Measurements from ENCODE around the gene GLIPR1.
"Not testable (repeated sequence)": the region's sequence is repeated elsewhere in the genome, so short reads cannot be mapped to it uniquely, and the experiment has no call there.

GLIPR1 gene

GRCh38 chr12:75480469-75480949, at the start of gene GLIPR1:
TSS of gene GLIPR1 (plus strand) at chr12:75480755. CDS start at chr12:75480881, 126 bp downstream.
- DNase-seq (ENCODE audit: low spot score): peak; percentile 76

DNA sequence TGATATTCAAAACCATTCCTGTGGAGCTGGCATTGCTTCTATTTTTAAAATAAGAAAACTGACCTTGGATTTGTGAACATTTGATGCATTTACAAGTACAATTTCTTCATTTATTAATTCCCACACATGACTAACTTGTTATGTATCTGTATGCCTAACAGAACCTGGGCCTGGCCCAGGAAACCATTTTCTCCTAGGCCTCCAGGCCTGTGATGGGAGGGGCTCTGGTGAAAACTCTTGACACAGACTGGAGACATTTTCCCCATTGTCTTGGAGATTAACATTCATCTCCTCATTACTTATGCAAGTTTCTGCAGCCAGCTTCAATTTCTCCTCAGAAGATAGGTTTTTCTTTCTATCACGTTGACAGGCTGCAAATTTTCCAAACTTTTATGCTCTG, 47.6 kb upstream of the GLIPR1 start:
- no peak for DNase-seq (ENCODE audit: low spot score)

DNA sequence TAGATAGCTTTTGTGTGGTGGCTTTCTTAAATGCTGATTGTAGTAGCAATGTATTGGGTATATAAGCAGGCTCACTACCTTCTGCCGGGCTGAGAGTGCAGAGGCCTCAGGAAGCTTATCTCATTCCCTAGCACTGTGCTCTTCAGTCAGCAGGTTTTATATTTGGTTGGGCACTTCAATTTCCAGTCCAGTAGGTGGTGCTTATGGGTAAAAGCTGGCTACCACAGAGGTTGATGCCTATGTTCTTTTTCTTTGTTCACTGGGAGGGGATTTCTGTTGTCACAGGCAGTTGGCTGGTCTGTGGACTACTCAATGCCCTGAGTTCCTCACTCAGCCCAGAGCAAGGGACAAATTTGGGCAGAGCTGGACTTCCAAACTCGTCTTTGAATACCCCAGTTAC, 43.0 kb upstream of the GLIPR1 start:
- no peak for DNase-seq (ENCODE audit: low spot score)

DNA sequence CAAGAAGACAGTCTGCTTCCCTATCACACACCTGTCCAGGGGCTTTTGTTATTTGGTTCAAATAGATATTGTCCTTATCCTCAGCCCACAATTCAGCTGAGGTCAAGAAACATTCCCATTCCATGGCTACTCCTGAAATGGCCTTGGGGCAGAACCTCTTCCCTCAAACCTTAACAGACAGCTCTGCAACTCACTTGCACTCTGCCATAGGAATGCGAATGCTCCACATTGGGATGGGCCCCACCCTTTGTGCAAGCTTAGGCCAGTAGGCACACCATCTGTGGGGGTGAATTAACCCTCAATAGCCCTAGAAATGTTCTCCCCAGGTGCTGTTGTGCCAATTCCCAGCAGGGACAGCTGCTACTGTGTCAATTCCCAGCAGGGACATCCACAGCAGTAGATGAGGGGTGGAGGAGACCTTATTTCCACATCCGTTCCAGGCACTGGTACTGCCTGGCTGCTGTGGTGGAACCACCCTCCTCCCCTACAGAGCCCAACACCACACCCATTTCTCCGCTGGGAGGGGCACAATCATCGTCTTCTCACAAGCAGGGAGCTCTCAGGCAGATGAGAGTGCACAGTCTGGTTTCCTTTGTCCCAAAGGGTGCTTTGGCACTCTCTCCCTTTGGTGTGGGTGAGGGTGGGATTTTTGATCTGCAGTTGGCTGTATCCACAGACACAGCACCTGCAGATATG, 42.3 kb upstream of the GLIPR1 start:
- no peak for DNase-seq (ENCODE audit: low spot score)

- no peak for DNase-seq (ENCODE audit: low spot score)
Observed at GRCh38 chr12:75439048-75439447, 41.5 kb upstream of the GLIPR1 start.

- no peak for DNase-seq (ENCODE audit: low spot score)
Observed at GRCh38 chr12:75439930-75440329, 40.6 kb upstream of the GLIPR1 start.

DNA sequence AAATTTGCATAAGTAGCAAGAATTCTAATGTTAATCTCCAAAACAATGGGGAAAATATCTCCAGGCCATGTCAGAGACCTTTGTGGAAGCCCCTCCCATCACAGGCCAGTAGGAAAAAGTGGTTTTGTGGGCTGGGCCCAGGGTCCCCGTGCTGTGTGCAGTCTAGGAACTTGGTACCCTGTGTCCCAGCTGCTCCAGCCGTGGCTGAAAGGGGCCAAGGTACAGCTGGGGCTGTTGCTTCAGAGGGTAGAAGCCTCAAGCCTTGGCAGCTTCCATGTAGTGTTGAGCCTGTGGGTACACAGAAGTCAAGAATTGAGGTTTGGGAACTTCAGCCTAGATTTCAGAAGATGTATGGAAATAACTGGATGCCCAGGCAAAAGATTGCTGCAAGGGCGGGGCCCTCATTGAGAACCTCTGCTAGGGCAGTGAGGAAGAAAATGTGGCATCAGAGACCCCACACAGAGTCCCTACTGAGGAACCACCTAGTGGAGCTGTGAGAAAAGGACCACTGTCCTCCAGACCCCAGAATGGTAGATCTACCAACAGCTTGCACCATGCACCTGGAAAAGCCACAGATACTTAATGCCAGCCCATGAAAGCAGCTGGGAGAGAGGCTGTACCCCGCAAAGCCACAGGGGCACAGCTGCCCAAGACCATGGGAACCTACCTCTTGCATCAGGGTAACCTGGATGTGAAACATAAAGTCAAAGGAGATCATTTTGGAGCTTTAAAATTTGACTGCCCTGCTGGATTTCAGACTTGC, 38.7 kb upstream of the GLIPR1 start:
- DNase-seq (ENCODE audit: low spot score): not testable (repeated sequence)

DNA sequence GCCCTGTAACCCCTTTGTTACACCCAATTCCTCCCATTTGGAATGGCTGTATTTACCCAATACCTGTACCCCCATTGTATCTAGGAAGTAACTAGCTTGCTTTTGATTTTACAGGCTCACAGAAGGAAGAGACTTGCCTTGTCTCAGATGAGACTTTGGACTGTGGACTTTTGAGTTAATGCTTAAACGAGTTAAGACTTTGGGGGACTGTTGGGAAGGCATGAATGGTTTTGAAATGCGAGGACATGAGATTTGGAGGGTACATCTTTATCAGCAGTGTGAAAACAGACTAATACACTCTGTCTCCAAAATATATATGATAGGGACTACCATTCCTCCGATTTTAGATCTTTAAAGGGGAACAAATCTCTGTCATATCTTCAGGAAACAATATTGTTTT, 38.1 kb upstream of the GLIPR1 start:
- not testable (repeated sequence) for DNase-seq (ENCODE audit: low spot score)

DNA sequence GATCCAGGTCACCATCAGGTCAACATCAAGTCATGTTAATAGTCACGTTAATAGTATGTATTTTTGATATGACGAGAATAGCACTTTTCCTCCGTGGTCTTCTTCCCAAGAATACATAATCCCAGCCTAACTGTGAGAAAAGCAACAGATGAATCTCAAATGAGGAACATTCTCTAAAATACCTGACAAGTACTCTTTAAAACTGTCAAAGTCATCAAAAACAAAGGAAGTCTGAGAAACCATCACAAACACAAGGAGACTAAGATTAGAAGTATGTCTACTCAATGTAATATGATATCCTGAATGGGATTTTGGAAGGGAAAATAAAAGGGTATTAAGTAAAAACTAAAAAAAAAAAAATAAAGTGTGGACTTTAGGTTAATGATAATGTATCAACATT, 36.8 kb upstream of the GLIPR1 start:
- no peak for DNase-seq (ENCODE audit: low spot score)

GRCh38 chr12:75444429-75445136, 36.0 kb upstream of the GLIPR1 start:
- DNase-seq (ENCODE audit: low spot score): no peak

DNA sequence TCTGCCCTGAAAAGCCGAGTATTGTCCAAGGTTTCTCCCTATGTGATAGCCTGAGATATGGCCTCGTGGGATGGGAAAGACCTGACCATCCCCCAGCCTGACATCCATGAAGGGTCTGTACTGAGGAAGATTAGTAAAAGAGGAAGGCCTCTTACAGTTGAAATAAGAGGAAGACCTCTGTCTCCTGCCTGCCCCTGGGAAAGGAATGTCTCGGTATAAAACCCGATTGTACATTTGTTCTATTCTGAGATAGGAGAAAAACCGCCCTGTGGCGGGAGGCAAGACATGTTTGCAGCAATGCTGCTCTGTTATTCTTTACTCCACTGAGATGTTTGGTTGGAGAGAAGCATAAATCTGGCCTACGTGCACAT, 35.4 kb upstream of the GLIPR1 start:
- DNase-seq (ENCODE audit: low spot score): not testable (repeated sequence)

GRCh38 chr12:75446857-75447256, 33.7 kb upstream of the GLIPR1 start:
- DNase-seq (ENCODE audit: low spot score): no peak

- DNase-seq (ENCODE audit: low spot score): no peak
Observed at GRCh38 chr12:75447691-75448393, 32.7 kb upstream of the GLIPR1 start.

DNA sequence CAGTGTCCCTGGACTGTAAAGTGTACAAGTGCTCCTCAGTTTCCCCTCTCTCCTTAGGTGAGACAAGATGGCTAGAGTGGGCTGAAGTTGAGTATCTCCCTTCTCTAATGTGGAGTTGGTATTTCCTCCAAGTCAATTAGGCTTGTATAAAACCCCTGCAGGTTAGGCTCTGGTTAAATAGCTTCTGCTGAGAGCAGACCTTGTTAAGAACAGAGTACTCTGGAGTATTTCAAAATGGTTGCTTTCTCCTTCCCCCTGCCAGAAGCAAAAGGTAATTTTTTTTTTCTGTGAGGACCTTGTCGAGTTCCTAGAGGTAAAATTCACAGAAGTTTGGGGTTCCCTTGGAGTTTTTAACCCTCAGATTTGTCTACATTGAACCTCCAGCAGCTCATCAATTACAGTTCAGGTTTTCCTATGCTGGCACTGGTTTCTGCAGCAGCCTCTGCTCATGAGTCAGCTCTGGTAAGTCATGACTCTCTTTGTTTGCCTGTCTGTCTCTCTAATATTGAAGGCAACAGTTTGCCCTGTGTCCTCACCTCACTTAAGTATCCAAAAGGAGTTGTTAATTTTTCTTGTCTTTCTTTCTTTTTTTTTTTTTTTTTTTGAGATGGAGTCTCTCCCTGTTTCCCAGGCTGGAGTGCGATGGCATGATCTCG, 27.8 kb upstream of the GLIPR1 start:
- no peak for DNase-seq (ENCODE audit: low spot score)

GRCh38 chr12:75455839-75456238, 24.7 kb upstream of the GLIPR1 start:
- no peak for DNase-seq (ENCODE audit: low spot score)

DNA sequence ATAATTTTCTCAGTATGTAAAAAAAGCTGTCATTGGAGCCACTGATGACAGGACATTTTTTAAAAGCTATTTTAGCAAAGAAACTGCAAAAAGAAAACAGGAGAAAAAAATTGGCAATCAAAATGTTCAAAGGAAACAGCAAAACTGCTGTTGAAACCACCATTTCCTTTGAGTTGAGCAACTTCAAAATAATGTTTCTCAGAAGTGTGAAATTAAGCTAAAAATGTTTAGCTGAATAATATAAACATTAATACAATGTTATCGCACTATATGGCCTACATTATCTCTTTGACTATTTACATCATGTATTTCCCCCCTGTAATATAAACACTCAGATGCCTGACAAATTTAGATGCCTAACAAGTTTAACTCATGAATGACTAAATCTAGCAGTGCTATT, 23.4 kb upstream of the GLIPR1 start:
- no peak for DNase-seq (ENCODE audit: low spot score)

- DNase-seq (ENCODE audit: low spot score): not testable (repeated sequence)
Observed at GRCh38 chr12:75457866-75458265, 22.7 kb upstream of the GLIPR1 start.

DNA sequence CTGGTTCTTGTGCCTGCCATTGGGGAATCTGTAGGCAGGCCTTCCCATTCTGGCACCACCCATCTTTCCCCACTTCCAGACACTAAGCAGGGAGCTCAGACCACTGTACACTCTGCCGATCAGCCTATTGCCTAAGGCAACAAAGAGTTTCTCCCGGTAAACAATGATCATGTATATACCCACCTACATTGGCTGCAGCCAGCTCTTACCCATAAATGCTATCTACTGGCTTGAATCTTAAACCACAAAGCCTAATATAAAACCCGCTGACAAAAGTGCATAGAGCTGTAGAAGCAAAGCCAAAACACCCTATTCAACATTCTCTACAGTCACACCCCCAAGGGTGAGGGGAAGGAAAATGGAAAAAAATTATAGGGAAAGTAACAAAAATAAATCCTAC, 20.8 kb upstream of the GLIPR1 start:
- no peak for DNase-seq (ENCODE audit: low spot score)

DNA sequence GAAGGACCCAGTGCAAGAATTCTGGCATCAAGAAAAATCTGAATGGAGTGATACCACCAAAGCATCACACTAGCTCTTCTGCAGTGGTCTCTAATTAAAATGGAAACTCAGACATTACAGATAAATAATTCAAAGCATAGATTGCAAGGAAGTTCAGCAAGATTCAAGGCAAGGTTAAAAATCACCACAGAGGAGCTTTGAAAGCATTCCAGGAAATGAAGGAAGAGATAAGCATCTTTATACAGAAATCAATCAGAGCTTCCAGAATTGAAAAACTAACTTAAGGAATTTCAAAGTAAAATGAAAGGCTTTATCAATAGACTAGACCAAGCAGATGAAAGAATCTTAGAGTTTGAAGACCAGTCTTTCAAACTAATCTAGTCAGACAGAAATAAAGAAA, 20.4 kb upstream of the GLIPR1 start:
- DNase-seq (ENCODE audit: low spot score): no peak

GRCh38 chr12:75471902-75472890, 8.4 kb upstream of the GLIPR1 start:
- DNase-seq (ENCODE audit: low spot score): no peak
